Endothelial cell of umbilical vein (primary cell): ENCODE results near the gene PPIL1. TPM values are rescaled to one million over a fixed set of nuclear protein-coding genes. Genes with fewer than 3 reads are reported as not detected.

Source experiments
- BruUV-seq: library from RNA; stranded (reverse); fragments of 400-500 nt; replicated peaks from 2 replicates; lab custom pipeline; 2021; lab: Mats Ljungman, UMichigan
- CTCF ChIA-PET: fragments of 300-600, 350-600 bp; sonication (Branson Sonifier 250); formaldehyde crosslinking; loops from one replicate; lab custom pipeline; 2021; ENCODE audit warnings: antibody characterized with exemption, inconsistent platforms; lab: Charles Lee
- POLR2A ChIA-PET: fragments of 300-600, 350-600 bp; sonication (Branson Sonifier 250); formaldehyde crosslinking; loops from one replicate; lab custom pipeline; 2021; ENCODE audit warnings: antibody characterized with exemption, inconsistent platforms; lab: Charles Lee
- DNase-seq: peaks from one replicate; pipeline ENCODE4 v3.0.0-alpha.2; 2011; ENCODE audit warnings: low read depth, low spot score
- FAIRE-seq: peaks from 2 replicates; lab custom pipeline; 2011; peaks lifted over from hg19 to GRCh38; lab: Jason Lieb, UNC
- H2AFZ ChIP-seq: 2 replicates; pipeline ENCODE4 v1.6.0; 2012; ENCODE audit warnings: low read depth, low read length, control low read depth, inconsistent platforms
- H3K27ac ChIP-seq: 2 replicates; pipeline ENCODE4 v1.5.1; 2011; ENCODE audit warnings: low read depth, mild to moderate bottlenecking, control low read depth, low read length, moderate library complexity; ENCODE audit not compliant: insufficient read depth
- H3K27me3 ChIP-seq, 2 experiments: 2 replicates each; pipeline versions ENCODE4 v1.6.0 to v1.6.1; 2011; ENCODE audit warnings: low read length in 2 of 2, mixed read lengths in 1 of 2; ENCODE audit not compliant: control insufficient read depth in 2 of 2, insufficient read depth in 2 of 2
- H3K36me3 ChIP-seq, 2 experiments: 2 replicates in 1 of 2; 3 replicates in 1 of 2; pipeline ENCODE4 v1.5.1; 2011; ENCODE audit warnings: low read length in 2 of 2, mild to moderate bottlenecking in 1 of 2, moderate library complexity in 1 of 2; ENCODE audit not compliant: control insufficient read depth in 2 of 2, insufficient read depth in 2 of 2; ENCODE audit errors: extremely low read depth in 1 of 2
- H3K4me1 ChIP-seq: 3 replicates; pipeline ENCODE4 v1.5.1; 2011; ENCODE audit warnings: mild to moderate bottlenecking, low read length; ENCODE audit not compliant: control insufficient read depth, insufficient read depth; ENCODE audit errors: extremely low read depth
- H3K4me2 ChIP-seq: 2 replicates; pipeline ENCODE4 v1.6.1; 2011; ENCODE audit warnings: low read length, control low read depth, mixed read lengths; ENCODE audit not compliant: insufficient read depth
- H3K4me3 ChIP-seq, 3 experiments: fragments of 200-600 bp in 1 of 3; sonication (generic), shearing (Covaris generic) in 1 of 3; replicated peaks in 1 of 3; 2 replicates each; pipeline ENCODE4 v1.5.1; 2011 to 2016; ENCODE audit warnings: control low read depth in 3 of 3, low read length in 3 of 3, mild to moderate bottlenecking in 2 of 3, inconsistent platforms in 1 of 3, low read depth in 1 of 3, moderate library complexity in 1 of 3; ENCODE audit not compliant: insufficient read depth in 1 of 3
- H3K79me2 ChIP-seq: 2 replicates; pipeline ENCODE4 v1.6.0; 2012; ENCODE audit warnings: low read length, inconsistent platforms; ENCODE audit not compliant: control insufficient read depth, insufficient read depth
- H3K9ac ChIP-seq: replicated peaks from 2 replicates; pipeline ENCODE3; 2011; ENCODE audit warnings: low read length, control low read depth; ENCODE audit not compliant: insufficient read depth; ENCODE audit errors: extremely low read depth
- H3K9me1 ChIP-seq: replicated peaks from 3 replicates; pipeline ENCODE4 v1.6.0; 2011; ENCODE audit warnings: mild to moderate bottlenecking, low read length; ENCODE audit not compliant: control insufficient read depth, insufficient read depth; ENCODE audit errors: extremely low read depth
- H3K9me3 ChIP-seq: replicated peaks from 2 replicates; pipeline ENCODE4 v1.5.1; 2012; ENCODE audit warnings: low read length, inconsistent platforms; ENCODE audit not compliant: control insufficient read depth, insufficient read depth
- H4K20me1 ChIP-seq: replicated peaks from 2 replicates; pipeline ENCODE3; 2011; ENCODE audit warnings: mild to moderate bottlenecking, low read length; ENCODE audit not compliant: control insufficient read depth, insufficient read depth; ENCODE audit errors: extremely low read depth
- EZH2 ChIP-seq: IDR thresholded peaks from 2 replicates; pipeline ENCODE4 v1.6.1; 2012; ENCODE audit warnings: borderline replicate concordance, low read depth, mild to moderate bottlenecking, moderate library complexity, low read length, inconsistent platforms; ENCODE audit not compliant: severe bottlenecking
- FOS ChIP-seq: IDR thresholded peaks from 2 replicates; pipeline ENCODE4 v1.6.1; 2011; ENCODE audit warnings: mild to moderate bottlenecking, low read length, moderate library complexity, borderline replicate concordance; ENCODE audit not compliant: insufficient read depth
- GATA2 ChIP-seq: IDR thresholded peaks from 2 replicates; pipeline ENCODE4 v1.7.0; 2011; ENCODE audit warnings: low read depth, mild to moderate bottlenecking, moderate library complexity, mixed read lengths, low read length; ENCODE audit not compliant: insufficient read length, insufficient read depth
- POLR2A ChIP-seq: IDR thresholded peaks from 2 replicates; pipeline ENCODE4 v1.6.1; 2012; ENCODE audit warnings: low read depth, mild to moderate bottlenecking, control low read depth, low read length
- dilution Hi-C: fragments of 300-500 bp; cut with MboI; formaldehyde crosslinking; loops from one replicate; pipeline ENCODE4 v1.15.0; 2019; ENCODE audit warnings: low sequenced_read_pairs; ENCODE audit not compliant: extremely low pct_ligation_motif_present
- intact Hi-C: fragments of 100-400 bp; cut with micrococcal nuclease; formaldehyde crosslinking; loops from one replicate; pipeline ENCODE4 v1.10.0; 2022
- polyA plus RNA-seq, 4 experiments: library from polyadenylated mRNA; depleted of rRNA in 3 of 4; stranded (reverse) in 3 of 4; unstranded in 1 of 4; fragments of >200 nt; gene quantifications; 2 replicates each; pipeline versions ENCODE4 v1.2.1 to v1.2.3, GENCODE V29; 2011 to 2012; ENCODE audit warnings: missing spikeins in 1 of 4
- total RNA-seq: library from RNA; stranded (reverse); gene quantifications from 2 replicates; pipeline ENCODE4 v1.2.3, GENCODE V29; 2021

PPIL1 gene
- total and polyA plus RNA-seq, 2 donors (not counting 3 experiments of a cell fraction or from before 2014, with no cell fraction given) = 28.6 to 35.6 TPM

- H3K4me2 ChIP-seq = peak overlapping the region; percentile 29
- TF ChIP-seq GATA2 (no peak), FOS (no peak)
- no peaks in the 10 kb centered on the region for H3K27me3 ChIP-seq
- H3K36me3 ChIP-seq = peaks cover 4 to 8% of the 10 kb centered on the region in 2 experiments
- no peak for FAIRE-seq
- dilution Hi-C loops = no loop called here
- peaks cover 3% of the 10 kb centered on the region for H3K79me2 ChIP-seq
- H3K27ac ChIP-seq = peak overlapping the region; percentile 100
- ChIA-PET POLR2A (no interaction called here), CTCF (interaction anchor here (1.7 to 4.9 kb wide), 2 partner anchors 26 to 88 kb away, joined by 5 to 41 read pairs; no protein-coding TSS in a partner anchor)
- H2AFZ ChIP-seq = no peak overlapping the region
- BruUV-seq = no TSS peak
- H3K9me1 ChIP-seq = no peaks in the 10 kb centered on the region
- H3K4me1 ChIP-seq = peaks cover 89% of the 10 kb centered on the region
- no peak overlapping the region for H3K4me3 ChIP-seq
- no peaks in the 10 kb centered on the region for H3K9me3 ChIP-seq
- peak overlapping the region; percentile 32 for H3K9ac ChIP-seq
- no peaks in the 10 kb centered on the region for H4K20me1 ChIP-seq
- intact Hi-C loops = no loop called here
- no peak for DNase-seq
Measured at GRCh38 chr6:36825452-36825851, 49.2 kb downstream of the PPIL1 start.

- peak overlapping the region; percentile 0 for H3K4me2 ChIP-seq
- DNase-seq = peak; percentile 83
- dilution Hi-C loops (no loop called here), intact Hi-C loops (no loop called here)
- peaks cover 3% of the 10 kb centered on the region for H3K79me2 ChIP-seq
- no peaks in the 10 kb centered on the region for H3K27me3 ChIP-seq
- no peak overlapping the region for H3K4me3 ChIP-seq
- FAIRE-seq = no peak
- TF ChIP-seq POLR2A (peak; percentile 25), EZH2 (no peak)
- H3K36me3 ChIP-seq = peaks cover 6 to 13% of the 10 kb centered on the region in 2 experiments
- ChIA-PET CTCF (interaction anchor here (1.1 to 4.9 kb wide), 7 partner anchors 13 to 90 kb away, joined by 3 to 41 read pairs (median 5); no protein-coding TSS in a partner anchor), POLR2A (no interaction called here)
- no peaks in the 10 kb centered on the region for H3K9me1 ChIP-seq
- peak overlapping the region; percentile 70 for H3K9ac ChIP-seq
- no peaks in the 10 kb centered on the region for H3K9me3 ChIP-seq
- H3K4me1 ChIP-seq = peaks cover 84% of the 10 kb centered on the region
- peak overlapping the region; percentile 100 for H3K27ac ChIP-seq
- H2AFZ ChIP-seq = peak overlapping the region; percentile 55
- BruUV-seq = no TSS peak
- no peaks in the 10 kb centered on the region for H4K20me1 ChIP-seq
Measured at GRCh38 chr6:36824253-36824652, 50.4 kb downstream of the PPIL1 start.
